ENCODE data around the gene RNF38.

- no peak for TF ChIP-seq POLR2AphosphoS5 (IDR thresholded peaks at IDR 0.05)
- TF ChIP-seq CTCF (IDR thresholded peaks at IDR 0.05): no peak
Observed at GRCh38 chr9:36436909-36437308, 36.8 kb upstream of the RNF38 start.
